CD14-positive monocyte (primary cell): ENCODE measurements around the gene C2CD4D. TPM values are rescaled to one million over a fixed set of nuclear protein-coding genes. Genes with fewer than 3 reads are reported as not detected.
A peak's percentile ranks its signal among the peaks of the same experiment; 100 is the strongest.
"Not testable (repeated sequence)": the region's sequence is repeated elsewhere in the genome, so short reads cannot be mapped to it uniquely, and the experiment has no call there.

ENCODE experiments used
- DNase-seq, 3 donors: peaks; one replicate each; pipeline ENCODE4 v3.0.0-alpha.2; 2011 to 2022
- H2AFZ ChIP-seq: 2 replicates; pipeline ENCODE4 v1.6.0; 2012; ENCODE audit warnings: mild to moderate bottlenecking, low read depth, low read length, inconsistent platforms; ENCODE audit not compliant: insufficient read depth, poor library complexity, severe bottlenecking
- H3K27ac ChIP-seq, 2 donors: 1 replicate in 1 of 2; 2 replicates in 1 of 2; pipeline ENCODE4 v1.5.1; 2012 to 2013; ENCODE audit warnings: low read length in 2 of 2, control low read depth in 1 of 2, inconsistent platforms in 1 of 2, low read depth in 1 of 2, mild to moderate bottlenecking in 1 of 2
- H3K27me3 ChIP-seq, 2 donors: one replicate each; pipeline versions ENCODE4 v1.6.0 to v1.6.1; 2011 to 2013; ENCODE audit warnings: low read length in 2 of 2; ENCODE audit not compliant: control insufficient read depth in 2 of 2, insufficient read depth in 2 of 2
- H3K36me3 ChIP-seq, 2 donors: replicated peaks in 1 of 2; 1 replicate in 1 of 2; 2 replicates in 1 of 2; pipeline versions ENCODE4 v1.5.1 to v1.6.1; 2012 to 2013; ENCODE audit warnings: low read length in 2 of 2, control low read depth in 1 of 2, inconsistent platforms in 1 of 2, mild to moderate bottlenecking in 1 of 2; ENCODE audit not compliant: insufficient read depth in 2 of 2, control insufficient read depth in 1 of 2
- H3K4me1 ChIP-seq, 2 donors: 1 replicate in 1 of 2; 2 replicates in 1 of 2; pipeline versions ENCODE4 v1.5.1 to v1.6.1; 2012 to 2013; ENCODE audit warnings: low read length in 2 of 2, control low read depth in 1 of 2, inconsistent platforms in 1 of 2, mild to moderate bottlenecking in 1 of 2, moderate library complexity in 1 of 2; ENCODE audit not compliant: insufficient read depth in 2 of 2, control insufficient read depth in 1 of 2
- H3K4me2 ChIP-seq: replicated peaks from 2 replicates; pipeline ENCODE3; 2012; ENCODE audit warnings: low read length, moderate library complexity, mild to moderate bottlenecking; ENCODE audit not compliant: poor library complexity, severe bottlenecking; ENCODE audit errors: extremely low read depth
- H3K4me3 ChIP-seq, 3 experiments: fragments of 200-600 bp in 1 of 3; sonication (generic) in 1 of 3; replicated peaks in 1 of 3; 1 replicate in 2 of 3; 2 replicates in 1 of 3; pipeline ENCODE4 v1.5.1; 2011 to 2013; ENCODE audit warnings: low read length in 3 of 3, mild to moderate bottlenecking in 3 of 3, control low read depth in 2 of 3, low read depth in 2 of 3, inconsistent platforms in 1 of 3, moderate library complexity in 1 of 3
- H3K79me2 ChIP-seq: 2 replicates; pipeline ENCODE4 v1.6.0; 2012; ENCODE audit warnings: mild to moderate bottlenecking, control low read depth, inconsistent platforms, low read length, moderate library complexity; ENCODE audit not compliant: insufficient read depth
- H3K9ac ChIP-seq: 2 replicates; pipeline ENCODE4 v1.6.0; 2017; ENCODE audit warnings: low read length, mild to moderate bottlenecking; ENCODE audit not compliant: insufficient read depth, poor library complexity, severe bottlenecking
- H3K9me3 ChIP-seq, 2 donors: replicated peaks in 1 of 2; 1 replicate in 1 of 2; 2 replicates in 1 of 2; pipeline versions ENCODE4 v1.5.1 to v1.6.1; 2012 to 2013; ENCODE audit warnings: low read length in 2 of 2, control low read depth in 1 of 2; ENCODE audit not compliant: control insufficient read depth in 1 of 2, insufficient read depth in 1 of 2
- H4K20me1 ChIP-seq: 2 replicates; pipeline ENCODE4 v1.6.0; 2012; ENCODE audit warnings: mild to moderate bottlenecking, low read length, control low read depth, moderate library complexity; ENCODE audit not compliant: insufficient read depth
- H3K27ac Mint-ChIP-seq, 7 donors: one replicate each; pipeline ENCODE4 v1.8.0; 2020; ENCODE audit warnings: mild to moderate bottlenecking in 7 of 7, mixed read lengths in 7 of 7, moderate library complexity in 6 of 7, inconsistent platforms in 2 of 7
- H3K27me3 Mint-ChIP-seq, 3 donors: one replicate each; pipeline ENCODE4 v1.8.0; 2021 to 2022; ENCODE audit warnings: low read depth in 3 of 3, mild to moderate bottlenecking in 3 of 3, mixed read lengths in 3 of 3, moderate library complexity in 3 of 3, inconsistent platforms in 1 of 3
- H3K36me3 Mint-ChIP-seq, 2 donors: one replicate each; pipeline ENCODE4 v1.8.0; 2020; ENCODE audit warnings: mixed read lengths in 2 of 2, inconsistent platforms in 1 of 2, mild to moderate bottlenecking in 1 of 2
- H3K4me1 Mint-ChIP-seq: one replicate; pipeline ENCODE4 v1.8.0; 2020; ENCODE audit warnings: mild to moderate bottlenecking, mixed read lengths
- H3K4me3 Mint-ChIP-seq, 2 donors: one replicate each; pipeline ENCODE4 v1.8.0; 2020; ENCODE audit warnings: mild to moderate bottlenecking in 2 of 2, mixed read lengths in 2 of 2, moderate library complexity in 1 of 2
- H3K9me3 Mint-ChIP-seq, 7 donors: one replicate each; pipeline ENCODE4 v1.8.0; 2020 to 2022; ENCODE audit warnings: mixed read lengths in 7 of 7, mild to moderate bottlenecking in 6 of 7, moderate library complexity in 6 of 7, inconsistent platforms in 2 of 7
- WGBS: methylation state at CpG from one replicate; pipeline ENCODE4 v1.1.5; 2013; ENCODE audit warnings: missing lambda C conversion rate; ENCODE audit not compliant: insufficient coverage; 5-methylcytosine and 5-hydroxymethylcytosine counted together
- intact Hi-C, 2 donors: fragments of 100-400 bp; cut with micrococcal nuclease; formaldehyde crosslinking; loops; one replicate each; pipeline versions ENCODE4 v1.15.0 to v1.15.1; 2023
- polyA plus RNA-seq, 3 donors: library from polyadenylated mRNA; depleted of rRNA in 1 of 3; unstranded in 2 of 3; stranded (reverse) in 1 of 3; fragments of 300-500 nt in 2 of 3; fragments of >200 nt in 1 of 3; fragmentation: Illumina TruSeq in 2 of 3; gene quantifications; 1 replicate in 2 of 3; 2 replicates in 1 of 3; pipeline ENCODE4 v1.2.3, GENCODE V29; 2012 to 2021
- TF ChIP-seq, protein P1 (sequence below): fragments of 200-600 bp; IDR thresholded peaks from one replicate; pipeline ENCODE4 v1.8.0; 2022; ENCODE audit warnings: antibody characterized with exemption, mild to moderate bottlenecking

C2CD4D gene
- polyA plus RNA-seq, 3 donors, result not detected

DNA sequence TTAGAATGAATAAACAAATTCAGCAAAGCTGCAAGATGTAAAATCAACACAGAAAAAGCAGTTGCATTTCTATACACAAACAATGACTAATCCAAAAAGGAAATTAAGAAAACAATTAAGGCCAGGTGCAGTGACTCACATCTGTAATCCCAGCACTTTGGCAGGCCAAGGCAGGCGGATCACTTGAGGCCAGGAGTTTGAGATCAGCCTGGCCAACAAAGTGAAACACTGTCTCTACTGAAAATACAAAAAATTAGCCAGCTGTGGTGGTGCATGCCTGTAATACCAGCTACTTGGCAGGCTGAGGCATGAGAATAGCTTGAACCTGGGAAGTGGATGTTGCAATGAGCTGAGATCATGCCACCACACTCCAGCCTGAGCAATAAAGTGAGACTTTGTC, 47.4 kb upstream of the C2CD4D start:
- H3K9ac ChIP-seq, result no peak overlapping the region
- intact Hi-C loops, result no loop called here
- H4K20me1 ChIP-seq, result no peaks in the 10 kb centered on the region
- no peak for DNase-seq
- no peak overlapping the region for H2AFZ ChIP-seq
- Mint-ChIP-seq H3K9me3 (peaks cover 0 to 9% (median 5%) of the 10 kb centered on the region in 7 donors), H3K27me3 (no peaks in the 10 kb centered on the region), H3K36me3 (peaks cover 5 to 10% of the 10 kb centered on the region in 2 donors), H3K27ac (peak overlapping the region in 1 of 7 donors; percentile 36), H3K4me3 (no peak overlapping the region), H3K4me1 (peaks cover 2% of the 10 kb centered on the region)
- no peaks in the 10 kb centered on the region for H3K9me3 ChIP-seq
- TF ChIP-seq, protein P1, sequence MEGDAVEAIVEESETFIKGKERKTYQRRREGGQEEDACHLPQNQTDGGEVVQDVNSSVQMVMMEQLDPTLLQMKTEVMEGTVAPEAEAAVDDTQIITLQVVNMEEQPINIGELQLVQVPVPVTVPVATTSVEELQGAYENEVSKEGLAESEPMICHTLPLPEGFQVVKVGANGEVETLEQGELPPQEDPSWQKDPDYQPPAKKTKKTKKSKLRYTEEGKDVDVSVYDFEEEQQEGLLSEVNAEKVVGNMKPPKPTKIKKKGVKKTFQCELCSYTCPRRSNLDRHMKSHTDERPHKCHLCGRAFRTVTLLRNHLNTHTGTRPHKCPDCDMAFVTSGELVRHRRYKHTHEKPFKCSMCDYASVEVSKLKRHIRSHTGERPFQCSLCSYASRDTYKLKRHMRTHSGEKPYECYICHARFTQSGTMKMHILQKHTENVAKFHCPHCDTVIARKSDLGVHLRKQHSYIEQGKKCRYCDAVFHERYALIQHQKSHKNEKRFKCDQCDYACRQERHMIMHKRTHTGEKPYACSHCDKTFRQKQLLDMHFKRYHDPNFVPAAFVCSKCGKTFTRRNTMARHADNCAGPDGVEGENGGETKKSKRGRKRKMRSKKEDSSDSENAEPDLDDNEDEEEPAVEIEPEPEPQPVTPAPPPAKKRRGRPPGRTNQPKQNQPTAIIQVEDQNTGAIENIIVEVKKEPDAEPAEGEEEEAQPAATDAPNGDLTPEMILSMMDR, result no peak
- no peaks in the 10 kb centered on the region for H3K79me2 ChIP-seq
- H3K36me3 ChIP-seq, result peaks cover 0 to 17% of the 10 kb centered on the region in 2 donors
- no CpG with 5 or more reads among the region's 1 CpG for WGBS
- H3K27ac ChIP-seq, result no peak overlapping the region
- H3K4me3 ChIP-seq, result no peak overlapping the region
- no peak overlapping the region for H3K4me2 ChIP-seq
- H3K4me1 ChIP-seq, result no peaks in the 10 kb centered on the region
- no peaks in the 10 kb centered on the region for H3K27me3 ChIP-seq

DNA sequence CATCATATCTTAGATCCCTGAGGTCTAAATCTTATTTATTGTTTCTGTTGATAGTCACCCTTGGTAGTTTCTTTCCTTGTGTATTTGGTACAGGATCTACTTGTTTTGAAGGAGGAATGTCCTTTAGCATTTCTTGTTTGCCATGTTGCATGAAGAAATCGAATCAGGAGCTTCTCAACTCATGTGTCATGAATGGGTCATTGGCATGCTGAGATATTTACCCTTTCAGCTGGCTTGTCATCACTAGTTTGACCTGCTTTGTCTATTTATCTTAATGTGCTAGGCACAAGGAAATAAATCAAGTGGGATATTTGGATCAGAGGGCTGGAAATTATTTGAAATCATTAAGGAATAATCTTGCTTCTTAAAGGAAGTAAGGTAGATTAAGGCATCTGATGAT, 45.9 kb upstream of the C2CD4D start:
- H3K27me3 Mint-ChIP-seq, result peaks cover 0 to 1% (median 0%) of the 10 kb centered on the region in 3 donors
- H3K27ac ChIP-seq, result no peak overlapping the region
- H3K79me2 ChIP-seq, result no peaks in the 10 kb centered on the region
- H3K4me3 ChIP-seq, result no peak overlapping the region
- no peak for DNase-seq
- intact Hi-C loops, result no loop called here
- H3K4me2 ChIP-seq, result no peak overlapping the region
- H4K20me1 ChIP-seq, result no peaks in the 10 kb centered on the region
- H3K36me3 Mint-ChIP-seq, result peaks cover 0 to 3% of the 10 kb centered on the region in 2 donors
- peaks cover 0 to 9% (median 5%) of the 10 kb centered on the region in 7 donors for H3K9me3 Mint-ChIP-seq
- H3K9me3 ChIP-seq, result no peaks in the 10 kb centered on the region
- no peak overlapping the region for H3K4me3 Mint-ChIP-seq
- H2AFZ ChIP-seq, result no peak overlapping the region
- peaks cover 2% of the 10 kb centered on the region for H3K4me1 Mint-ChIP-seq
- H3K9ac ChIP-seq, result no peak overlapping the region
- H3K36me3 ChIP-seq, result peaks cover 0 to 8% of the 10 kb centered on the region in 2 donors
- H3K27me3 ChIP-seq, result no peaks in the 10 kb centered on the region
- 100% methylated on average over 1 of the region's 1 CpG for WGBS
- TF ChIP-seq, protein P1, result no peak
- no peaks in the 10 kb centered on the region for H3K4me1 ChIP-seq
- H3K27ac Mint-ChIP-seq, result no peak overlapping the region

DNA sequence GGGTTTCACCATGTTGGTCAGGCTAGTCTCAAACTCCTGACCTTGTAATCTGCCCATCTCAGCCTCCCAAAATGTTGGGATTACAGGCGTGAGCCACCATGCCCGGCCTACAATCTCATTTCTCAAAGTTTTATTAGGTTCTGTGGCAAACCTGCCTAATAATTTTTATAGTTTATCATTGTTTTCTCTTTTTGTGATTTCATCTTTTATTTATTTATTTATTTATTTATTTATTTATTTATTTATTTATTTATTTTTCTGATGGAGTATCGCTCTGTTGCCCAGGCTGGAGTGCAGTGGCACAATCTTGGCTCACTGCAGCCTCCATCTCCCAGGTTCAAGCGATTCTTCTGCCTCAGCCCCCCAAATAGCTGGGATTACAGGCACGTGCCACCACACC, 45.3 kb upstream of the C2CD4D start:
- H3K4me2 ChIP-seq, H3K9me3 ChIP-seq, H2AFZ ChIP-seq, DNase-seq, H4K20me1 ChIP-seq, intact Hi-C loops, H3K4me1 Mint-ChIP-seq, H3K27me3 Mint-ChIP-seq, H3K4me3 ChIP-seq, H3K9ac ChIP-seq, H3K27ac Mint-ChIP-seq, H3K36me3 ChIP-seq, H3K36me3 Mint-ChIP-seq, H3K9me3 Mint-ChIP-seq, H3K27me3 ChIP-seq, H3K4me3 Mint-ChIP-seq, H3K4me1 ChIP-seq, H3K27ac ChIP-seq, H3K79me2 ChIP-seq: not testable (repeated sequence)
- no CpG with 5 or more reads among the region's 5 CpGs for WGBS
